Heart left ventricle (tissue), 16 donors: ENCODE data around the gene SMYD5. TPM values are rescaled to one million over a fixed set of nuclear protein-coding genes. Genes with fewer than 3 reads are reported as not detected.
"Not testable (repeated sequence)": the region's sequence is repeated elsewhere in the genome, so short reads cannot be mapped to it uniquely, and the experiment has no call there.

Experiments
- ATAC-seq, 4 donors: fragments of 200-7000 bp; cut with Tn5 transposase; one replicate each; pipeline ENCODE4 v1.9.1; 2020 to 2022; ENCODE audit warnings: moderate library complexity in 4 of 4, mild to moderate bottlenecking in 3 of 4, moderate number of reproducible peaks in 1 of 4
- DNase-seq, 5 donors: peaks; one replicate each; pipeline ENCODE4 v3.0.0-alpha.2; 2020
- H3K27ac ChIP-seq, 12 donors: fragments of 200-600 bp; sonication (generic) in 4 of 12; one replicate each; pipeline versions ENCODE4 v1.5.0 to v1.8.0; 2016 to 2022; ENCODE audit warnings: mild to moderate bottlenecking in 2 of 12
- H3K27me3 ChIP-seq, 9 donors: fragments of 200-600 bp; sonication (generic) in 2 of 9; one replicate each; pipeline versions ENCODE4 v1.5.1 to v1.8.0; 2016 to 2022; ENCODE audit warnings: mild to moderate bottlenecking in 3 of 9
- H3K36me3 ChIP-seq, 9 donors: fragments of 200-600 bp; sonication (generic) in 2 of 9; one replicate each; pipeline versions ENCODE4 v1.5.0 to v1.8.0; 2018 to 2022; ENCODE audit warnings: mild to moderate bottlenecking in 2 of 9
- H3K4me1 ChIP-seq, 12 donors: fragments of 200-600 bp; sonication (generic) in 4 of 12; one replicate each; pipeline versions ENCODE4 v1.5.0 to v1.8.0; 2016 to 2022; ENCODE audit warnings: mild to moderate bottlenecking in 3 of 12
- H3K4me3 ChIP-seq, 12 donors: fragments of 200-600 bp; sonication (generic) in 4 of 12; one replicate each; pipeline versions ENCODE4 v1.5.0 to v1.8.0; 2017 to 2022; ENCODE audit warnings: mild to moderate bottlenecking in 9 of 12, moderate library complexity in 4 of 12
- H3K9me3 ChIP-seq, 12 donors: fragments of 200-600 bp; sonication (generic) in 4 of 12; one replicate each; pipeline versions ENCODE4 v1.5.0 to v1.8.0; 2016 to 2022; ENCODE audit warnings: mild to moderate bottlenecking in 1 of 12
- CTCF ChIP-seq, 12 donors: fragments of 200-600 bp; sonication (generic) in 4 of 12; IDR thresholded peaks; one replicate each; pipeline versions ENCODE4 v1.5.0 to v1.8.0; 2018 to 2022; ENCODE audit warnings: antibody characterized with exemption in 12 of 12, mild to moderate bottlenecking in 5 of 12
- POLR2A ChIP-seq, 2 donors: fragments of 450-650 bp; IDR thresholded peaks; one replicate each; pipeline ENCODE4 v1.6.1; 2017; ENCODE audit warnings: antibody characterized with exemption in 2 of 2, mild to moderate bottlenecking in 2 of 2, moderate library complexity in 2 of 2
- WGBS, 4 donors: extraction: QIAGEN DNeasy Blood & Tissue Kit in 2 of 4; methylation state at CpG; one replicate each; pipeline versions ENCODE4 v1.1.5 to v1.1.7; 2013 to 2018; 5-methylcytosine and 5-hydroxymethylcytosine counted together
- intact Hi-C, 10 donors: fragments of 100-400 bp; cut with DNase I; formaldehyde crosslinking; loops; one replicate each; pipeline versions ENCODE4 v1.11.1 to v1.14.2; 2022
- polyA plus RNA-seq, 2 donors: library from polyadenylated mRNA; stranded (reverse); fragments of 200-250 nt; gene quantifications; one replicate each; pipeline ENCODE4 v1.2.3, GENCODE V29; 2013
- total RNA-seq, 9 donors: library from RNA; depleted of rRNA in 2 of 9; stranded (reverse); fragments of >200 nt in 2 of 9; fragmentation: NEBNext Ultra II Directional in 3 of 9; extraction: Animal tissue kit (Norgen Biotek cat#: 25700) in 3 of 9; gene quantifications; one replicate each; pipeline versions ENCODE4 v1.1.0 to v1.2.4, GENCODE V29; 2016 to 2023
- donor health status: ischemic (EF 13 %, LVEDD 7.1; RV severe dilation, severe dysfunction).
- donor health status: healthy with polysubstance abuse.
- donor health status: DM: no; HTN: yes; CAD: no.
- donor health status: DM: no; HTN: no; CAD: no.
- donor health status: ischemic (EF 25% LVEDD 6.9; RV normal size, moderate dysfunction).
- donor health status: ischemic (EF 25% LVEDD 5.7; RV mildly dilated, moderate dysfunction).
- donor health status: healthy.
- donor health status: DM: yes; HTN: yes; CAD: no.
- donor health status: ischemic (EF 35%, LVEDD 5.7; RV mildly dilated, moderate dysfunction).
- donor health status: nonischemic (EF 11% LVEDD 7.7; RV severe dilation, severe dysfunction).
- donor health status: DM: yes; HTN: yes; CAD: no.
- donor health status: PGD.
- donor health status: ischemic (EF 29% LVEDD 5.4; RV normal size, mild dysfunction).
- donor health status: nonischemic (EF 23%, LVEDD 6.1; RV moderate dilation, normal function).

SMYD5 gene
- total and polyA plus RNA-seq, 11 donors = 14.0 to 29.2 (median 20.0) TPM

- no peak for ATAC-seq
- H3K9me3 ChIP-seq = peaks cover 0 to 10% (median 0%) of the 10 kb centered on the region in 12 donors
- H3K4me3 ChIP-seq = no peak overlapping the region
- H3K4me1 ChIP-seq = no peaks in the 10 kb centered on the region
- no peak overlapping the region for H3K27ac ChIP-seq
- H3K36me3 ChIP-seq = no peaks in the 10 kb centered on the region
- TF ChIP-seq POLR2A (IDR thresholded peaks at IDR 0.05) (no peak), CTCF (IDR thresholded peaks at IDR 0.05) (no peak)
- peaks cover 0 to 11% (median 0%) of the 10 kb centered on the region in 9 donors for H3K27me3 ChIP-seq
- no peak for DNase-seq
- intact Hi-C loops = no loop called here
- WGBS, 4 donors = 87 to 90% (median 89%) methylated on average over 2 of the region's 2 CpGs
These were observed 28.1 kb upstream of the SMYD5 start for GRCh38 chr2:73185965-73186364.

GRCh38 chr2:73187549-73187948 lies 26.5 kb upstream of the SMYD5 start:
- Histone ChIP-seq H3K36me3 (no peaks in the 10 kb centered on the region), H3K4me1 (no peaks in the 10 kb centered on the region), H3K4me3 (no peak overlapping the region), H3K27me3 (peaks cover 0 to 11% (median 0%) of the 10 kb centered on the region in 9 donors), H3K27ac (no peak overlapping the region), H3K9me3 (peaks cover 0 to 10% (median 0%) of the 10 kb centered on the region in 12 donors)
- DNase-seq (no peak), ATAC-seq (no peak)
- TF ChIP-seq POLR2A (IDR thresholded peaks at IDR 0.05) (no peak), CTCF (IDR thresholded peaks at IDR 0.05) (no peak)
- 33 to 65% (median 49%) methylated on average over 2 of the region's 2 CpGs for WGBS, 4 donors
- intact Hi-C loops = no loop called here

GRCh38 chr2:73197579-73197978 lies 16.5 kb upstream of the SMYD5 start:
- Histone ChIP-seq H3K9me3 (no peaks in the 10 kb centered on the region), H3K4me3 (no peak overlapping the region), H3K27me3 (peaks cover 5 to 66% (median 34%) of the 10 kb centered on the region in 9 donors), H3K27ac (no peak overlapping the region), H3K36me3 (no peaks in the 10 kb centered on the region), H3K4me1 (peaks cover 0 to 9% (median 7%) of the 10 kb centered on the region in 12 donors)
- DNase-seq (no peak), ATAC-seq (no peak)
- no peak for TF ChIP-seq POLR2A (IDR thresholded peaks at IDR 0.05)
- TF ChIP-seq CTCF (IDR thresholded peaks at IDR 0.05) = no peak
- intact Hi-C loops = no loop called here

GRCh38 chr2:73200281-73200680 lies 13.8 kb upstream of the SMYD5 start:
- H3K27ac ChIP-seq, intact Hi-C loops, H3K4me3 ChIP-seq, H3K9me3 ChIP-seq, ATAC-seq, DNase-seq, H3K36me3 ChIP-seq: not testable (repeated sequence)
- Histone ChIP-seq H3K27me3 (peaks cover 17 to 91% (median 45%) of the 10 kb centered on the region in 9 donors), H3K4me1 (peaks cover 0 to 16% (median 11%) of the 10 kb centered on the region in 12 donors)
- WGBS, 4 donors = 82 to 92% (median 88%) methylated on average over 10 of the region's 10 CpGs
